Measurements from ENCODE around the gene IL1RAPL2.

DNA sequence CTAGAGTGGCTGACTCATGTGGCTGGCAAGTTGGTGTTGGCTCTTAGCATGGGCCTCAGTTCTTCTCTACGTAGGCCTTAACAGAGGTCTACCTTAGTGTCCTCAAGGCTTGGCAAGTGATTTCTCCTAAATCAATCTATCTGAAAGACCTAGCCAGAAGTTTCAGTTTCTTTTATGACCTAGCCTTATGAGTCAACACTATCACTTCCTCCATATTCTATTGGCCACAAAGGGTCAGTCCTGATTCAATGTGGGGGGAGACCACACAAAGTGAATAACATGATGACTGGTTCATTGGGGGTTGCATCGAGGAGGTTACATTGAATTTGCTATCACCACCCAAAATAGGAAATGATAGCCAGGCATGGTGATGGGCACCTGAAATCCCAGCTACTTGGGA, 1250.5 kb downstream of the IL1RAPL2 start:
- TF ChIP-seq POLR2AphosphoS5 (IDR thresholded peaks at IDR 0.05): no peak
- TF ChIP-seq, protein P1, sequence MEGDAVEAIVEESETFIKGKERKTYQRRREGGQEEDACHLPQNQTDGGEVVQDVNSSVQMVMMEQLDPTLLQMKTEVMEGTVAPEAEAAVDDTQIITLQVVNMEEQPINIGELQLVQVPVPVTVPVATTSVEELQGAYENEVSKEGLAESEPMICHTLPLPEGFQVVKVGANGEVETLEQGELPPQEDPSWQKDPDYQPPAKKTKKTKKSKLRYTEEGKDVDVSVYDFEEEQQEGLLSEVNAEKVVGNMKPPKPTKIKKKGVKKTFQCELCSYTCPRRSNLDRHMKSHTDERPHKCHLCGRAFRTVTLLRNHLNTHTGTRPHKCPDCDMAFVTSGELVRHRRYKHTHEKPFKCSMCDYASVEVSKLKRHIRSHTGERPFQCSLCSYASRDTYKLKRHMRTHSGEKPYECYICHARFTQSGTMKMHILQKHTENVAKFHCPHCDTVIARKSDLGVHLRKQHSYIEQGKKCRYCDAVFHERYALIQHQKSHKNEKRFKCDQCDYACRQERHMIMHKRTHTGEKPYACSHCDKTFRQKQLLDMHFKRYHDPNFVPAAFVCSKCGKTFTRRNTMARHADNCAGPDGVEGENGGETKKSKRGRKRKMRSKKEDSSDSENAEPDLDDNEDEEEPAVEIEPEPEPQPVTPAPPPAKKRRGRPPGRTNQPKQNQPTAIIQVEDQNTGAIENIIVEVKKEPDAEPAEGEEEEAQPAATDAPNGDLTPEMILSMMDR (IDR thresholded peaks at IDR 0.05): no peak

Data from transverse colon (tissue), 4 donors.